Measurements from ENCODE around the gene ZNF367. TPM values are rescaled to one million over a fixed set of nuclear protein-coding genes. Genes with fewer than 3 reads are reported as not detected.

The ZNF367 gene
- polyA plus RNA-seq, 1 donor (not counting 4 experiments of a cell fraction or from before 2014, with no cell fraction given): 2.2 TPM

DNA sequence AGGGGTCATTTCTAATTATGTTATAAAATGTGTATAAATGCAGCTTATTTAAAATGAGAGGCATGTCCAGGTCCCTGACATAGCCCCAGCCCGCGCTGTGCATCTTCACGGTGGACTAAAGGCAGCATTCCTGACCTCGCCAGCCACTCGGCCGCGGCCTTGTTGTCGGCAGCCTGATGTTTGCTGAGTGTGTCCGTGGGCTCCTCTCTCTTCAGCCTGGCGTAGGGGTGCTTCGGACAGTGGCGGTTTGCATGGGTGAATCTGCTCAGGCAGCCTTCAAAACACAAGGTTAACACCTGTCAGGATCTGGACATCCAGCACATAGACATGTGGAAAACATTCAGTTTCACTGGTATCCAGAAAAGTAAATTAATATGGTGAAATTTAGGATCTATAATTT is 25.9 kb downstream of the ZNF367 start:
- no peak overlapping the region for H3K27ac ChIP-seq (ENCODE audit: control insufficient read depth, insufficient read depth, low read length)
- DNase-seq (ENCODE audit: low read depth, low spot score) (no peak), FAIRE-seq (no peak)
- H3K9me3 ChIP-seq (ENCODE audit: control insufficient read depth, low read depth, low read length): no peaks in the 10 kb centered on the region
- no peak overlapping the region for H3K4me3 ChIP-seq (ENCODE audit: control insufficient read depth in 2 of 3, extremely low read depth in 1 of 3, insufficient read depth in 2 of 3, low read depth in 1 of 3, low read length in 3 of 3)
- H2AFZ ChIP-seq (ENCODE audit: control insufficient read depth, low read length): no peak overlapping the region
- TF ChIP-seq EZH2 (IDR thresholded peaks at IDR 0.05; ENCODE audit: low read length): no peak
- TF ChIP-seq, protein P1, sequence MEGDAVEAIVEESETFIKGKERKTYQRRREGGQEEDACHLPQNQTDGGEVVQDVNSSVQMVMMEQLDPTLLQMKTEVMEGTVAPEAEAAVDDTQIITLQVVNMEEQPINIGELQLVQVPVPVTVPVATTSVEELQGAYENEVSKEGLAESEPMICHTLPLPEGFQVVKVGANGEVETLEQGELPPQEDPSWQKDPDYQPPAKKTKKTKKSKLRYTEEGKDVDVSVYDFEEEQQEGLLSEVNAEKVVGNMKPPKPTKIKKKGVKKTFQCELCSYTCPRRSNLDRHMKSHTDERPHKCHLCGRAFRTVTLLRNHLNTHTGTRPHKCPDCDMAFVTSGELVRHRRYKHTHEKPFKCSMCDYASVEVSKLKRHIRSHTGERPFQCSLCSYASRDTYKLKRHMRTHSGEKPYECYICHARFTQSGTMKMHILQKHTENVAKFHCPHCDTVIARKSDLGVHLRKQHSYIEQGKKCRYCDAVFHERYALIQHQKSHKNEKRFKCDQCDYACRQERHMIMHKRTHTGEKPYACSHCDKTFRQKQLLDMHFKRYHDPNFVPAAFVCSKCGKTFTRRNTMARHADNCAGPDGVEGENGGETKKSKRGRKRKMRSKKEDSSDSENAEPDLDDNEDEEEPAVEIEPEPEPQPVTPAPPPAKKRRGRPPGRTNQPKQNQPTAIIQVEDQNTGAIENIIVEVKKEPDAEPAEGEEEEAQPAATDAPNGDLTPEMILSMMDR (optimal IDR thresholded peaks at IDR 0.05 in 1 of 3, IDR thresholded peaks at IDR 0.05 in 1 of 3, conservative IDR thresholded peaks at IDR 0.05 in 1 of 3; ENCODE audit: extremely low read depth in 1 of 3, insufficient read depth in 2 of 3, low read length in 3 of 3): no peak
- H4K20me1 ChIP-seq (ENCODE audit: control insufficient read depth, extremely low read depth, insufficient read depth, low read length): no peaks in the 10 kb centered on the region
- no peak overlapping the region for H3K4me2 ChIP-seq (ENCODE audit: control insufficient read depth, extremely low read depth, insufficient read depth, low read depth, low read length)
- H3K4me1 ChIP-seq (ENCODE audit: control insufficient read depth, extremely low read depth, insufficient read depth, low read length): no peaks in the 10 kb centered on the region
- no peak overlapping the region for H3K9ac ChIP-seq (ENCODE audit: control insufficient read depth, extremely low read depth, insufficient read depth, low read length)
- H3K9me1 ChIP-seq (ENCODE audit: control insufficient read depth, extremely low read depth, insufficient read depth, low read length): no peaks in the 10 kb centered on the region
- no peaks in the 10 kb centered on the region for H3K79me2 ChIP-seq (ENCODE audit: control insufficient read depth, insufficient read depth, low read length)
- no peaks in the 10 kb centered on the region for H3K27me3 ChIP-seq (ENCODE audit: control insufficient read depth, extremely low read depth, insufficient read depth, low read length)
- peaks cover 0 to 10% of the 10 kb centered on the region in 2 experiments for H3K36me3 ChIP-seq (ENCODE audit: control insufficient read depth in 2 of 2, extremely low read depth in 1 of 2, insufficient read depth in 2 of 2, low read length in 2 of 2)
- dilution Hi-C loops (cut with MboI; ENCODE audit: extremely low pct_ligation_motif_present, low sequenced_read_pairs): no loop called here

DNA sequence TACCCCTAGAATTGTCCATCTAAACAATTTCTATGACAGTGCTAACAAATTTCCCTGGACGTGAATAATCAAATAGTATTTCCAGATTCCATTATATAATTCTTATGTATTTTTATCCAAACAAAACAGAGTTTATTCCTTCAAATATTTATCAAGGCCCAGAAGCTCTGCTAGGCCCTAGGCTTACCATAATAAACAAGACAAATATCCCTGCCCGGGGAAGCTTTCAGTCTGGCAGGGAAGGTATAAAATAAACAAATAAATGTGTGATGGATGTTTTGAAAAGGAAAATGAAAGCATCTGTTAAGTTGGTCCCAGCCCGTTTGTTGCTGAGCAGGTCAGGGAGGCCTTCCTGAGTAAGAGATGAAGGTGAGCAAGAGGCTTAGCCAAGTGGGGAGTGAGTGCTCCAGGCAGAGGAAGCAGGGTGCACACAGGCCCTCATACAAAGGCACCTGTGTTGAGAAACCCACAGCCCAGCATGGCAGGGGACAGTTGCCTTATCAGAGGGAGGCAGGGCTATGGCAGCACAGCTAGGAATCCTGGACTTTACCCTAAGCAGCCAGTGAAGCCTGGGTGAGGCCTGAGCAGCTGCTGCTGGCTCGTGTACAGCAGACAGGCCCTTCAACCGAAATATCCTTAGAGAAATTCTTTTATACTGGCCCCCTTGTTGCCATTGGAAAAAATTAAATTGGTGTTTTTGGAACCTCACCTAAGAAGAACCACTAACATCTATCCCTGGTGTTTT is 27.0 kb downstream of the ZNF367 start:
- Histone ChIP-seq H3K9me1 (ENCODE audit: control insufficient read depth, extremely low read depth, insufficient read depth, low read length) (no peaks in the 10 kb centered on the region), H3K4me3 (ENCODE audit: control insufficient read depth in 2 of 3, extremely low read depth in 1 of 3, insufficient read depth in 2 of 3, low read depth in 1 of 3, low read length in 3 of 3) (no peak overlapping the region), H3K4me2 (ENCODE audit: control insufficient read depth, extremely low read depth, insufficient read depth, low read depth, low read length) (no peak overlapping the region), H3K27ac (ENCODE audit: control insufficient read depth, insufficient read depth, low read length) (no peak overlapping the region), H3K79me2 (ENCODE audit: control insufficient read depth, insufficient read depth, low read length) (no peaks in the 10 kb centered on the region), H3K36me3 (ENCODE audit: control insufficient read depth in 2 of 2, extremely low read depth in 1 of 2, insufficient read depth in 2 of 2, low read length in 2 of 2) (peaks cover 0 to 10% of the 10 kb centered on the region in 2 experiments), H2AFZ (ENCODE audit: control insufficient read depth, low read length) (peak overlapping the region; percentile 12), H4K20me1 (ENCODE audit: control insufficient read depth, extremely low read depth, insufficient read depth, low read length) (no peaks in the 10 kb centered on the region), H3K4me1 (ENCODE audit: control insufficient read depth, extremely low read depth, insufficient read depth, low read length) (no peaks in the 10 kb centered on the region), H3K27me3 (ENCODE audit: control insufficient read depth, extremely low read depth, insufficient read depth, low read length) (no peaks in the 10 kb centered on the region), H3K9ac (ENCODE audit: control insufficient read depth, extremely low read depth, insufficient read depth, low read length) (no peak overlapping the region), H3K9me3 (ENCODE audit: control insufficient read depth, low read depth, low read length) (no peaks in the 10 kb centered on the region)
- dilution Hi-C loops (cut with MboI; ENCODE audit: extremely low pct_ligation_motif_present, low sequenced_read_pairs): no loop called here
- FAIRE-seq (no peak), DNase-seq (ENCODE audit: low read depth, low spot score) (no peak)
- no peak for TF ChIP-seq EZH2 (IDR thresholded peaks at IDR 0.05; ENCODE audit: low read length)
- TF ChIP-seq, protein P1 (optimal IDR thresholded peaks at IDR 0.05 in 1 of 3, IDR thresholded peaks at IDR 0.05 in 1 of 3, conservative IDR thresholded peaks at IDR 0.05 in 1 of 3; ENCODE audit: extremely low read depth in 1 of 3, insufficient read depth in 2 of 3, low read length in 3 of 3): no peak

Data from keratinocyte (primary cell).